ENCODE data around the gene UBAC1. TPM values are rescaled to one million over a fixed set of nuclear protein-coding genes. Genes with fewer than 3 reads are reported as not detected.

UBAC1 gene
- total RNA-seq, 1 donor from 2014 or later: 36.1 TPM

- Histone ChIP-seq H3K36me3 (ENCODE audit: control insufficient read depth, insufficient read depth, low read length) (no peaks in the 10 kb centered on the region), H3K4me3 (ENCODE audit: low read depth, low read length) (no peak overlapping the region), H3K27me3 (ENCODE audit: control insufficient read depth, insufficient read depth, low read length) (no peaks in the 10 kb centered on the region)
- DNase-seq (ENCODE audit: low read depth) (no peak), FAIRE-seq (no peak)
- no peak for TF ChIP-seq CTCF (IDR thresholded peaks at IDR 0.05; ENCODE audit: insufficient read depth, low read length, severe bottlenecking)
Measured at GRCh38 chr9:135963938-135964337, 2.8 kb upstream of the UBAC1 start.

DNA sequence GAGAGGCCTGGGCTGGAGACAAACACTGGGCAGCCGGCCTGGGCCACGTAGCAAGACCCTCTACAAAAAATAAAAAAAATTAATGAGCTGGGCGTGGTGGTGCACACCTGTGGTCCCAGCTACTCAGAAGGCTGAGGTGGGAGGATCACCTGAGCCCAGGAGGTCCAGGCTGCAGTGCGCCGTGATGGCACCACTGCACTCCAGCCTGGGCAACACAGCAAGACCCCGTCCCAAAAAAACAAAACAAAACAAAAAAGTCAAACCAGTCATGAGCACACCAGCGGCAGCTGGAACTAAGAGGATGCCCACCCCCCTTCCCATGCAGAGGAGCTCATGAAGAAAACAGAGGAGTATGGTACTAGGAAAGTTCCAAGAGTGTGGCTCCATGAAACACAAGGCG is 2.2 kb upstream of the UBAC1 start:
- no peak overlapping the region for H3K4me3 ChIP-seq (ENCODE audit: low read depth, low read length)
- FAIRE-seq: no peak
- TF ChIP-seq CTCF (IDR thresholded peaks at IDR 0.05; ENCODE audit: insufficient read depth, low read length, severe bottlenecking): no peak
- H3K36me3 ChIP-seq (ENCODE audit: control insufficient read depth, insufficient read depth, low read length): no peaks in the 10 kb centered on the region
- DNase-seq (ENCODE audit: low read depth): no peak
- H3K27me3 ChIP-seq (ENCODE audit: control insufficient read depth, insufficient read depth, low read length): no peaks in the 10 kb centered on the region

DNA sequence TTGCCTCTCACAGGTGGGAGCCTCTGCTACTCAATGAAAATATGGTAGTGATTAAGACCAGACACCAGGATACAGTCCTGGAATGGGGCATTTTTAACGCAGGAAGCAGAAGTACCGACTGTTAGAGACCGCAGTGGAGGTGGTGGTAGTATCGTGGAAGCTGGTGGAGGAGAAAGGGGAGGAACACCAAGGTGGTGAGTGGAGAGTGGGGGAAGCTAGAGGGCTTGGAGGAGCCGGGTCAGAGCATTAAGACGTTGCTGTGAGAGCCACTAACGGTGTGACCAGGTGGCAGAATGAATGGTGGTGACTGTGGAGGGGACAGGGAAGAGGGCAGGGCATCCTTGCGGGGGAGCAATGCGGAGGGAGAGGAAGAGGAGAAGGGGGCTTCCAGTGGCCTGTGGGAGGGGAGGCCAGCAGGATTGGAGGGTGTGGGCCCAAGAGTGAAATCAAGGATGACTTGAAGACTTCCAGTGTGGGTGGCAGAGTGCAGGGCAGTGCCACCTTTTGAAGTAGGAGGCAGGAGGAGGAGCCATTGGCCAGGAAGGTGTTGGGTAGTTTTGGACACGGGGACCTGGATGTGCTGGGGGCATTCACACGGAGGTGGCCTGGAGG is 1.6 kb upstream of the UBAC1 start:
- Histone ChIP-seq H3K36me3 (ENCODE audit: control insufficient read depth, insufficient read depth, low read length) (no peaks in the 10 kb centered on the region), H3K4me3 (ENCODE audit: low read depth, low read length) (no peak overlapping the region), H3K27me3 (ENCODE audit: control insufficient read depth, insufficient read depth, low read length) (no peaks in the 10 kb centered on the region)
- no peak for TF ChIP-seq CTCF (IDR thresholded peaks at IDR 0.05; ENCODE audit: insufficient read depth, low read length, severe bottlenecking)
- DNase-seq (ENCODE audit: low read depth) (no peak), FAIRE-seq (no peak)

DNA sequence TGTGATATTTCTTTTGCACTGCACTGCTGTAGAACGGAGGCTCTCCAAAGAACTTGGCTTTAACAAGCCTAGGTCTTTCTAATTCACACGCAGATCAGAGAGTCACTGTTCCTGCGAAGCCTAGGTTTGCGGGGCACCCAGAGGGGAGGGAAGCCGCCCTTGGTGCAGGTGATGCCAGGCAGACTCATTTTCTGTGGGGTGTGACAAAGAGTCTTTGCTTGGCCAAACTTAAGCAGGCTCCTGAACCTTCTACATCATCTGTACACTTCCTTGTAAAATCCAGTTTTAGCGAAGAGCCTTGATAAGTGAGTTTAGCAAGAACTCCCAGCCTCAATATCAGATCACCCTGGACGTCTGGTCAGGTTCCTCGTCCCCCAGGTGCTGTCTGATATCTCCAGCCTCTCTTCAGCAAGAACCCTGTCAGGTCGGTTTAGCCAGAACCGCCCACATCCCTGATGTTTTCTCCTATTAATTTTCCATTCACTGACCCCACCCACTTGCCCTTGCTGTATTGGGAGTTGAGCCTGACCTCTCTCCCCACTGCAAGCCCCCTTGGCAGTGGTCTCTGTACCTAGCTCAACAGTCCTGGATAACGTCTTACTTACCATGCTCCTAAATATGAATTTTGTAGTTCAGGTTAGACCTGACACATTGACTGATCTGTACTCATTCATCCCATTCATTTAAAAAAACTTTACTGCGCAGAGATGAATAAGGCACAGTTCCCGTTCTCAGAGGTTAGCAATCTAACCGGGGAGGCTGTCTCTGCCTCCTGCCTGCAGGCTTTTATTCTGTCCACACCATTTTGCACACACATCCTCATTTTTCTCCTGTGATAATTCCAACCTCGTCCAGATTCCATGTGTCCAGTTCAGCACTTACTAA is 880 bp upstream of the UBAC1 start:
- DNase-seq (ENCODE audit: low read depth) (no peak), FAIRE-seq (no peak)
- H3K27me3 ChIP-seq (ENCODE audit: control insufficient read depth, insufficient read depth, low read length): no peaks in the 10 kb centered on the region
- no peak for TF ChIP-seq CTCF (IDR thresholded peaks at IDR 0.05; ENCODE audit: insufficient read depth, low read length, severe bottlenecking)
- no peaks in the 10 kb centered on the region for H3K36me3 ChIP-seq (ENCODE audit: control insufficient read depth, insufficient read depth, low read length)
- H3K4me3 ChIP-seq (ENCODE audit: low read depth, low read length): no peak overlapping the region

GRCh38 chr9:135960411-135961276 is 529 bp downstream of the UBAC1 start:
- Histone ChIP-seq H3K4me3 (ENCODE audit: low read depth, low read length) (peak overlapping the region; percentile 85), H3K27me3 (ENCODE audit: control insufficient read depth, insufficient read depth, low read length) (no peaks in the 10 kb centered on the region), H3K36me3 (ENCODE audit: control insufficient read depth, insufficient read depth, low read length) (peaks cover 1% of the 10 kb centered on the region)
- FAIRE-seq: no peak
- TF ChIP-seq CTCF (IDR thresholded peaks at IDR 0.05; ENCODE audit: insufficient read depth, low read length, severe bottlenecking): no peak
- no peak for DNase-seq (ENCODE audit: low read depth)
